WERI-Rb-1 (cell line): ENCODE measurements around the gene PVR.

ENCODE experiments used
- DNase-seq: peaks from one replicate; pipeline ENCODE4 v3.0.0-alpha.2; 2020
- H3K27ac ChIP-seq: fragments of 250-450 bp; sonication (Bioruptor Pico); 2 replicates; pipeline ENCODE4 v1.5.1; 2020; ENCODE audit warnings: mild to moderate bottlenecking, moderate library complexity
- H3K27me3 ChIP-seq: fragments of 250-450 bp; sonication (Bioruptor Pico); 2 replicates; pipeline ENCODE4 v1.5.1; 2021; ENCODE audit warnings: mild to moderate bottlenecking, low read depth, moderate library complexity; ENCODE audit not compliant: insufficient read depth, severe bottlenecking
- H3K36me3 ChIP-seq: fragments of 250-450 bp; sonication (Bioruptor Pico); 2 replicates; pipeline ENCODE4 v1.5.1; 2020; ENCODE audit warnings: mild to moderate bottlenecking, moderate library complexity
- H3K4me3 ChIP-seq: 2 replicates; pipeline ENCODE4 v1.5.1; 2011; ENCODE audit warnings: low read depth, mild to moderate bottlenecking, control low read depth, low read length
- H3K9me3 ChIP-seq: fragments of 250-450 bp; sonication (Bioruptor Pico); 2 replicates; pipeline ENCODE4 v1.5.1; 2021; ENCODE audit warnings: mild to moderate bottlenecking, moderate library complexity; ENCODE audit not compliant: severe bottlenecking
- CTCF ChIP-seq: IDR thresholded peaks from 2 replicates; pipeline ENCODE4 v1.5.1; 2011; ENCODE audit warnings: low read depth, mild to moderate bottlenecking, control low read depth, inconsistent platforms, low read length

Gene PVR

DNA sequence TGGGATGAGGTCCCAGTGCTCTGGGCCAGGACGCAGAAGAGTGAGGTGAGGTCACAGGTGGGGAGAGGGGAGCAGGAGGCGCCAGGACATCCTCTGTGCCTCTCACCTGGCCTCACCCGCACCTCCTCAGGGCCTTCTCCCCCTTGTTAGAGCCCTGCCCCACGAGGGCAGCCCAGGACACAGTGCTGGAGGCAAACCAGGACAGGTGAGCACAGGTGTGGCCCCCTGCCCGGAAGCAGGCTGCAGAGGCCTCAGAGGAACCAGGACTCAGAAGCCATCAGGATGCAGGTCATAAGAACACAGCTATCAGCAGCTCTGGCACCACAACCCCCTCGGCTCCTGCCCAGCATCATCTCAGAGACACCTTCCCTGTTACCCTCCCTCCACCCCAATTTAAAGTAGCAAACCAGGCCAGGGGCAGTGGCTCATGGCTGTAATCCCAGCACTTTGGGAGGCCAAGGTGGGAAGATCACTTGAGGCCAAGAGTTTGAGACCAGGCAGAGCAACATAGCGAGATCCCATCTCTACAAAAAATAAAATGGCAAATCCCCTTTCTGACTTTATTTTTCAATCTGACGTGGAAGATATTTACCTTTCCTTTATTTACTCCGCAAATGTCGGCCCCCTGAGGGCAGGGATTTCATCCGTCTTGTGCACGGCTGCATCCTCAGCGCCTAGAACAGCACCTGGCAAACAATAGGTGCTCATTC lies 54.9 kb downstream of the PVR start, which contains the start of gene CEACAM16:
Gene CEACAM16 (plus strand): TSS at position 660 of the 710 bp plus-strand sequence. CDS start 2,306 bp downstream, outside the sequence.
- H3K27me3 ChIP-seq, result no peaks in the 10 kb centered on the region

GRCh38 chr19:44700547-44700946 lies 56.8 kb downstream of the PVR start:
- no peak for DNase-seq
- Histone ChIP-seq H3K9me3 (no peaks in the 10 kb centered on the region), H3K27me3 (no peaks in the 10 kb centered on the region), H3K4me3 (no peak overlapping the region), H3K36me3 (no peaks in the 10 kb centered on the region), H3K27ac (no peak overlapping the region)
- no peak for TF ChIP-seq CTCF

More for the DNA sequence above, 54.9 kb downstream of the PVR start, which contains the start of gene CEACAM16:
- Histone ChIP-seq H3K27ac (no peak within 1 kb of the TSS), H3K4me3 (no peak within 1 kb of the TSS), H3K9me3 (no peaks in the 10 kb centered on the region), H3K36me3 (no peaks in the 10 kb centered on the region)
- DNase-seq, result no peak
- TF ChIP-seq CTCF, result no peak

DNA sequence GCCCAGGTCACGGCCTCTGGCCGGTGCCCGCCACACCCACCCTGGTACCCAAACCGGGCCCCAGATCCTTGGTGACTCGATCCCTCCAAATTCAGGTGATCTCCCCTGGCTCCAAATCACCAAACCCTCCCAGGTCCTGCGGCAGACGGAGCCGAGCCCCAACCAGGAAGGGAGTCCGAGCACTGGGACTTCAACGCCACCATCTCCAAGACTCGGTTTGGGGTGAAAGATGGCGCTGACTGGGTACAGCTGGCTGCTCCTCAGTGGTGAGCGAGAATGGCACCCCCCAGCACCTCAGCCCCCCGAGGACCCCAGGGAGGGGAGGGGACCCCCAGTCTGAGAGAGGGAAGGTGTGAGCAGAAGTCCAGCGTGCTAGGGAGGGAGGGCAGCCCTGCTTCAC lies 57.5 kb downstream of the PVR start:
- no peak for TF ChIP-seq CTCF
- Histone ChIP-seq H3K9me3 (no peaks in the 10 kb centered on the region), H3K4me3 (no peak overlapping the region), H3K27me3 (no peaks in the 10 kb centered on the region), H3K27ac (no peak overlapping the region), H3K36me3 (no peaks in the 10 kb centered on the region)
- no peak for DNase-seq

GRCh38 chr19:44702551-44703176 lies 59.0 kb downstream of the PVR start:
- Histone ChIP-seq H3K27ac (no peak overlapping the region), H3K27me3 (no peaks in the 10 kb centered on the region), H3K9me3 (no peaks in the 10 kb centered on the region), H3K4me3 (no peak overlapping the region), H3K36me3 (no peaks in the 10 kb centered on the region)
- no peak for TF ChIP-seq CTCF
- DNase-seq, result no peak

DNA sequence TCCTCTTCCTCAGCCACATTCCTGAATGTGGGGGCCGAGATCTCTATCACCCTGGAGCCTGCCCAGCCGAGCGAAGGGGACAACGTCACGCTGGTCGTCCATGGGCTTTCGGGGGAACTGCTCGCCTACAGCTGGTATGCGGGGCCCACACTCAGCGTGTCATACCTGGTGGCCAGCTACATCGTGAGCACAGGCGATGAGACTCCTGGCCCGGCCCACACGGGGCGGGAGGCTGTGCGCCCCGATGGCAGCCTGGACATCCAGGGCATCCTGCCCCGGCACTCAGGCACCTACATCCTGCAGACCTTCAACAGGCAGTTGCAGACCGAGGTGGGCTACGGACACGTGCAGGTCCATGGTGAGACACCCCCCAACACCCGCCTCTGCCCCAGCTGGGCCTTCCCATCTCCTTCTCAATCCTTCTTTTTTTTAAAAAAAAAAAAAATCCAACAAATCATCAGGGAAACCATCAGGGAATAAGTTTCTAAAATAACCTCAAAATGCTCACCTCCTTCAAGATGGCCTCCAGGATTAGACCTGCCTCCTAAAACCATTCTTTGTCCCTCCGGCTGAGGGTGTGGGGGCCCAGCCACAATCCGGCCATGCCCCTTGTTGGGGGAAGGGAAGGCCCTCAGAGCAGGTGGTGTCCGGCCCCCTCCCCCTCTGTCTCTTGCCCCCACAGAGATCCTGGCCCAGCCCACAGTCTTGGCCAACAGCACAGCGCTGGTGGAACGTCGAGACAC lies 59.8 kb downstream of the PVR start:
- no peaks in the 10 kb centered on the region for H3K9me3 ChIP-seq
- no peak overlapping the region for H3K4me3 ChIP-seq
- no peak for DNase-seq
- no peak overlapping the region for H3K27ac ChIP-seq
- H3K36me3 ChIP-seq, result no peaks in the 10 kb centered on the region
- TF ChIP-seq CTCF, result no peak
- no peaks in the 10 kb centered on the region for H3K27me3 ChIP-seq
